Smooth muscle cell (in vitro differentiated cells): ENCODE results near the gene RORC. TPM values are rescaled to one million over a fixed set of nuclear protein-coding genes. Genes with fewer than 3 reads are reported as not detected.
"Not testable (repeated sequence)": the region's sequence is repeated elsewhere in the genome, so short reads cannot be mapped to it uniquely, and the experiment has no call there.

Source experiments
- DNase-seq: peaks from one replicate; lab custom pipeline; 2025; ENCODE audit not compliant: unreplicated experiment; lab: John Stamatoyannopoulos, UW
- H2AFZ ChIP-seq: fragments of 200-600 bp; sonication (generic); 2 replicates; pipeline ENCODE4 v1.6.0; 2016; ENCODE audit warnings: antibody characterized with exemption, low read depth, mild to moderate bottlenecking
- H3F3A ChIP-seq: fragments of 200-600 bp; sonication (generic); 2 replicates; pipeline ENCODE4 v1.6.0; 2017; ENCODE audit warnings: antibody characterized with exemption, low read depth
- H3K27ac ChIP-seq: fragments of 200-600 bp; sonication (generic); 2 replicates; pipeline ENCODE4 v1.5.1; 2016; ENCODE audit warnings: low read depth, mild to moderate bottlenecking
- H3K27me3 ChIP-seq: fragments of 200-600 bp; sonication (generic); 2 replicates; pipeline ENCODE4 v1.6.1; 2016; ENCODE audit warnings: low read depth, mild to moderate bottlenecking
- H3K36me3 ChIP-seq: fragments of 200-600 bp; sonication (generic); 2 replicates; pipeline ENCODE4 v1.5.1; 2016; ENCODE audit warnings: low read depth
- H3K4me1 ChIP-seq: fragments of 200-600 bp; sonication (generic); 2 replicates; pipeline ENCODE4 v1.5.1; 2016; ENCODE audit warnings: low read depth
- H3K4me2 ChIP-seq: fragments of 200-600 bp; sonication (generic); 2 replicates; pipeline ENCODE4 v1.6.0; 2016; ENCODE audit warnings: mild to moderate bottlenecking
- H3K4me3 ChIP-seq: fragments of 200-600 bp; sonication (generic); 2 replicates; pipeline ENCODE4 v1.5.1; 2016; ENCODE audit warnings: mild to moderate bottlenecking
- H3K79me2 ChIP-seq: fragments of 200-600 bp; sonication (generic); 2 replicates; pipeline ENCODE4 v1.6.0; 2016; ENCODE audit warnings: low read depth, mild to moderate bottlenecking
- H3K9ac ChIP-seq: fragments of 200-600 bp; sonication (generic); 2 replicates; pipeline ENCODE4 v1.6.0; 2016; ENCODE audit warnings: low read depth
- H3K9me3 ChIP-seq: fragments of 200-600 bp; sonication (generic); replicated peaks from 2 replicates; pipeline ENCODE4 v1.5.1; 2016; ENCODE audit warnings: low read depth
- H4K20me1 ChIP-seq: fragments of 200-600 bp; sonication (generic); 2 replicates; pipeline ENCODE4 v1.6.0; 2016; ENCODE audit warnings: low read depth
- WGBS: methylation state at CpG from one replicate; pipeline ENCODE4 v1.1.7; 2016; ENCODE audit warnings: low lambda C conversion rate; 5-methylcytosine and 5-hydroxymethylcytosine counted together
- polyA plus RNA-seq: library from polyadenylated mRNA; unstranded; fragments of >200 nt; fragmentation: Nextera tagmentation; extraction: Ambion mirVana; gene quantifications from 2 replicates; pipeline ENCODE4 v1.2.1, GENCODE V29; 2016
- total RNA-seq: library from RNA; depleted of rRNA; stranded (reverse); fragments of >200 nt; gene quantifications from 2 replicates; pipeline ENCODE4 v1.2.3, GENCODE V29; 2014
- TF ChIP-seq, protein P1 (sequence below): fragments of 200-600 bp; sonication (generic); IDR thresholded peaks from 2 replicates; pipeline ENCODE4 v1.5.1; 2017; ENCODE audit warnings: borderline replicate concordance, mild to moderate bottlenecking, antibody characterized with exemption; ENCODE audit not compliant: insufficient read depth, poor library complexity, severe bottlenecking

The RORC gene
- total and polyA plus RNA-seq, 2 experiments from 2014 or later = not detected

DNA sequence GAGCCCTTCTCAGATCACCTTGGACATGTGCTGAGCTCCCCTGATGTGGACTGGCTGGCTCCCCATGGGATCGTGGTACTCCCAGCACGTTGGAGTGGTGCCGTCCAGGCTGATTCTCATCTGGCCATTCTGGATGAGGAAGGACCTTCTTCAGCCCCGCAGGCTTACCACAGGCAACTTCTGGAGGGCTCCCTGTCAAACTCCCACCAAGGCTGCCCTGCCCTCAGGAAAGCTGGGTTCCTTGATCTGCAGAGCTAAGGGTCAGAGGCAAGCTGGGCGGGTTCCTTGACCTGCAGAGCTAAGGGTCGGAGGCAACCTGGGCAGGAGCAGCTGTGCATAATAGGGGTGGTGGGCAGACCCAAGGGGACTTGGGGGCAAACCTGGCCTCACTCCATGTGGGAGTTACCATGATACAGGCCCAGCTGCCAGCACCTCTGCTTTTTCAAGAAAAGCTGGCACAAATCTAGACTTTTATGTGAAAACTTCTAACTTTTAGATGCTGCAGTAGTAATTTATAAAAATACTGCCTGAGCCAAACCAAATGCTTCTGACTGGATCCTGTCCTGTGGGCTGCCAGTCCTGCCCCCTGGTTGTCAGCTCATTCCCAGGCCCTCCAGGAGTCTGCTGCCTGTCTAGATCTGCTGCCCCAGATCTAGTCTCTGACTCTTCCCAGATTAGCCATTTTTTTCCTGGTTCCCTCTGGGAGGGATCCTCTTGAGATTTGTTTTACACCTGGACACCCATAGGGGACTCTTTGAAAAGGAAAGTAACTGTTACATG lies 27.5 kb upstream of the RORC start:
- no peaks in the 10 kb centered on the region for H3F3A ChIP-seq
- TF ChIP-seq, protein P1, sequence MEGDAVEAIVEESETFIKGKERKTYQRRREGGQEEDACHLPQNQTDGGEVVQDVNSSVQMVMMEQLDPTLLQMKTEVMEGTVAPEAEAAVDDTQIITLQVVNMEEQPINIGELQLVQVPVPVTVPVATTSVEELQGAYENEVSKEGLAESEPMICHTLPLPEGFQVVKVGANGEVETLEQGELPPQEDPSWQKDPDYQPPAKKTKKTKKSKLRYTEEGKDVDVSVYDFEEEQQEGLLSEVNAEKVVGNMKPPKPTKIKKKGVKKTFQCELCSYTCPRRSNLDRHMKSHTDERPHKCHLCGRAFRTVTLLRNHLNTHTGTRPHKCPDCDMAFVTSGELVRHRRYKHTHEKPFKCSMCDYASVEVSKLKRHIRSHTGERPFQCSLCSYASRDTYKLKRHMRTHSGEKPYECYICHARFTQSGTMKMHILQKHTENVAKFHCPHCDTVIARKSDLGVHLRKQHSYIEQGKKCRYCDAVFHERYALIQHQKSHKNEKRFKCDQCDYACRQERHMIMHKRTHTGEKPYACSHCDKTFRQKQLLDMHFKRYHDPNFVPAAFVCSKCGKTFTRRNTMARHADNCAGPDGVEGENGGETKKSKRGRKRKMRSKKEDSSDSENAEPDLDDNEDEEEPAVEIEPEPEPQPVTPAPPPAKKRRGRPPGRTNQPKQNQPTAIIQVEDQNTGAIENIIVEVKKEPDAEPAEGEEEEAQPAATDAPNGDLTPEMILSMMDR = no peak
- H3K4me1 ChIP-seq = no peaks in the 10 kb centered on the region
- H3K9me3 ChIP-seq = no peaks in the 10 kb centered on the region
- no peak for DNase-seq
- H3K36me3 ChIP-seq = no peaks in the 10 kb centered on the region
- no peak overlapping the region for H3K9ac ChIP-seq
- H3K27me3 ChIP-seq = no peaks in the 10 kb centered on the region
- no peak overlapping the region for H3K4me3 ChIP-seq
- H3K79me2 ChIP-seq = no peaks in the 10 kb centered on the region
- WGBS = 87% methylated on average over 6 of the region's 6 CpGs
- H2AFZ ChIP-seq = peak overlapping the region; percentile 5
- no peak overlapping the region for H3K27ac ChIP-seq
- no peaks in the 10 kb centered on the region for H4K20me1 ChIP-seq
- H3K4me2 ChIP-seq = no peak overlapping the region

DNA sequence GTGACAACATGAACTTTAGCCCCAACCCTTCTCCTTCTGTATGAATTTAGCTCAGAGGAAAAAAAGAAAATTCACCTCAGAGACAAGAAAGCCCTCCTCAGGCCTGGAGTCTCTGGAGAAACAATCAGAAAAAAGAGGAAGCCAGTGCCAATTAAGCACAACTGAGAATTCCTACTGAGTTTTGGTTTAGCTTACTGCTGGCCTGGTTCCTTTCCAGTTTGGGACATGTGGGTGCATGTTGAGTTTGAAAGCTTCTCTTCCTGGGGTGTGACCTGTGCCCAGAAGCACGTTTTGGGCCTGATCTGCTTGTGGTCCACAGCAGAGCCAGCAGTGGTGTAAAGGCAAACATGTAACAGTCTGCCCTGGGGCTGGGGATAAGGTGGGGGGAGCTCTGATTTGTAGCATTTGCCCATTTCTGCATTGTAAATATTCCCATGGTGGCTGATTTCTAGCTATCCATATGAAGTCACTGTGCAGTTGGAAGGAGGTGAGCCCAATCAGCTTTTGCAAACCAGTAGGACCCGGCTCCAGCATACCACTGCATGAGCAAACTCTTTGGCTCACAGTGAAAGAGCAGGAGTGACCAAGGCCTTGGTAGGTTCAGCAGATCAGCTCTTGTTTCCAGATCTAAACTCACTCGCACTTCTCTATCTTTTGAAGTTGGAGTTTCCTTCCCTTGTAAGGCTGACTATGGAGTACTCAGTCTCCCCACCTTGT lies 26.6 kb upstream of the RORC start:
- Histone ChIP-seq H3K4me1 (no peaks in the 10 kb centered on the region), H3K9me3 (no peaks in the 10 kb centered on the region), H3K4me2 (no peak overlapping the region), H3K27ac (no peak overlapping the region), H3K9ac (no peak overlapping the region), H3F3A (no peaks in the 10 kb centered on the region), H3K27me3 (no peaks in the 10 kb centered on the region), H3K79me2 (no peaks in the 10 kb centered on the region), H3K4me3 (no peak overlapping the region), H3K36me3 (no peaks in the 10 kb centered on the region), H2AFZ (peak overlapping the region; percentile 5), H4K20me1 (no peaks in the 10 kb centered on the region)
- TF ChIP-seq, protein P1 = no peak
- DNase-seq = no peak
- WGBS = 79% methylated on average over 3 of the region's 3 CpGs

DNA sequence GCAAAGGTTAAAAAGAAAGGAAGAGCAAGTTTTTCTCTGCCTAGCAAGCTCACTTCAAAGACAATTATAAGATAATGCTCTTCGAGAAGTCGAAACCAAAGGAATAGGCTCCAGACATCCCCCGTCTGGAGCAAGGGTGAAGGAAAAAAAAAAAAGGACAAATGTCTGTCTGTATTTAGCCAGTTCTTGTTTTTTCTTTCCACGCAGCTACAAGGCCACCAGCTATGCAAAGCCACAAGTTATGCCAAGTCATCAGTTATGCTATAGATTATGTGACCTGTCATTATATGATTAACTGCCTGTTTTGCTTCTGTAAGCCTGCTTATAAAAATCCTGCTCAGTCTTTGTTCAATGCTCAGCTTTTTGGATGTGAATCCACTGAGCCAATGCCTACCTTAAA lies 24.3 kb upstream of the RORC start:
- no peaks in the 10 kb centered on the region for H3K79me2 ChIP-seq
- H3K4me3 ChIP-seq = no peak overlapping the region
- no peak for DNase-seq
- H3K9me3 ChIP-seq = no peaks in the 10 kb centered on the region
- H3K4me1 ChIP-seq = no peaks in the 10 kb centered on the region
- H3K4me2 ChIP-seq = peak overlapping the region; percentile 42
- H3F3A ChIP-seq = no peaks in the 10 kb centered on the region
- WGBS = 4% methylated on average over 4 of the region's 4 CpGs
- no peaks in the 10 kb centered on the region for H4K20me1 ChIP-seq
- H3K27ac ChIP-seq = peak overlapping the region; percentile 49
- H2AFZ ChIP-seq = peak overlapping the region; percentile 41
- TF ChIP-seq, protein P1 = no peak
- H3K9ac ChIP-seq = no peak overlapping the region
- no peaks in the 10 kb centered on the region for H3K36me3 ChIP-seq
- no peaks in the 10 kb centered on the region for H3K27me3 ChIP-seq

DNA sequence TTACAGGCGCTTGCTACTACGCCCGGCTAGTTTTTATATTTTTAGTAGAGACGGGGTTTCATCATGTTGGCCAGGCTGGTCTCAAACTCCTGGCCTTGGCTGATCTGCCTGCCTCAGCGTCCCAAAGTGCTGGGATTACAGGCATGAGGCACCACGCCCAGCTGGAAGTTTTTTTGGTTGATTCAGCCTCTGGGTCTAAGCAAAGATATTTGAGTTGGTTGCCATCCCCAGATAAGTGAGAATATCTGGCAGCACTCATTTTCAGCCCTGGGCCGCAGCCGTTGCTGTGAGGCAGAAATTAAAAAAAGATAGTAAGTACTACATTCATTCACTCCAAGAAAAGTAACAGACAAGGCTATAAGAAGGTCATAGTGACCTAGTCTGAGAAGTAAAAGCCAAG lies 23.9 kb upstream of the RORC start:
- H3K36me3 ChIP-seq, H3K4me1 ChIP-seq, H3K9me3 ChIP-seq, H3K4me3 ChIP-seq, H3K79me2 ChIP-seq, H3K9ac ChIP-seq, H3K27me3 ChIP-seq, H3F3A ChIP-seq, DNase-seq, H4K20me1 ChIP-seq: not testable (repeated sequence)
- 42% methylated on average over 8 of the region's 8 CpGs for WGBS
- Histone ChIP-seq H3K27ac (peak overlapping the region; percentile 49), H2AFZ (peak overlapping the region; percentile 41), H3K4me2 (peak overlapping the region; percentile 42)
